GM12878 (cell line): Measurements from ENCODE around the gene CDC42BPA.

Source experiments
- CEBPB ChIP-seq, 2 experiments: fragments of 150-350 bp in 1 of 2; IDR thresholded peaks; 2 replicates each; pipeline ENCODE4 v1.6.1; 2012 to 2014; ENCODE audit warnings: low read depth in 2 of 2, low read length in 2 of 2, borderline replicate concordance in 1 of 2, inconsistent platforms in 1 of 2
- EP300 ChIP-seq, 2 experiments: fragments of 150-350 bp in 1 of 2; IDR thresholded peaks; 2 replicates each; pipeline ENCODE4 v1.6.1; 2011 to 2012; ENCODE audit warnings: low read depth in 2 of 2, low read length in 2 of 2, borderline replicate concordance in 1 of 2, improper control_type of control experiment in 1 of 2, inconsistent platforms in 1 of 2; ENCODE audit not compliant: control insufficient read depth in 1 of 2
- EZH2 ChIP-seq: IDR thresholded peaks from 2 replicates; pipeline ENCODE4 v1.6.1; 2012; ENCODE audit warnings: low read depth, mild to moderate bottlenecking, control low read depth, inconsistent platforms, low read length, borderline replicate concordance; ENCODE audit not compliant: control insufficient read depth
- NFIC ChIP-seq: IDR thresholded peaks from 2 replicates; pipeline ENCODE4 v1.6.1; 2012; ENCODE audit warnings: low read depth, mild to moderate bottlenecking, inconsistent platforms, low read length, moderate library complexity
- POLR2AphosphoS5 ChIP-seq: IDR thresholded peaks from 2 replicates; pipeline ENCODE4 v1.6.1; 2011; ENCODE audit warnings: mild to moderate bottlenecking, low read length, inconsistent platforms
- SMAD1 ChIP-seq: fragments of 450-650 bp; IDR thresholded peaks from 2 replicates; pipeline ENCODE4 v1.6.1; 2018; ENCODE audit warnings: mild to moderate bottlenecking, low read depth; ENCODE audit not compliant: partially characterized antibody
- TAF1 ChIP-seq: IDR thresholded peaks from 2 replicates; pipeline ENCODE4 v1.6.1; 2011; ENCODE audit warnings: mild to moderate bottlenecking, low read depth, low read length, borderline replicate concordance
- ZNF274 ChIP-seq: IDR thresholded peaks from one replicate; pipeline ENCODE4 v1.8.0; 2011; ENCODE audit not compliant: insufficient read length, insufficient read depth
- TF ChIP-seq, protein P1 (sequence below): IDR thresholded peaks from 2 replicates; pipeline ENCODE4 v1.6.1; 2012; ENCODE audit warnings: low read depth, low read length, improper control_type of control experiment
- TF ChIP-seq, protein P2 (sequence below), 3 experiments: IDR thresholded peaks in 2 of 3; conservative IDR thresholded peaks in 1 of 3; 2 replicates each; pipeline ENCODE4 v1.5.1; 2011; ENCODE audit warnings: low read depth in 3 of 3, low read length in 3 of 3, mild to moderate bottlenecking in 3 of 3, control low read depth in 2 of 3, moderate library complexity in 2 of 3, inconsistent platforms in 1 of 3, mixed read lengths in 1 of 3; ENCODE audit not compliant: control insufficient read depth in 2 of 3, insufficient read depth in 1 of 3; ENCODE audit errors: extremely low read depth in 1 of 3
- TF ChIP-seq, protein P3 (sequence below): fragments of 450-650 bp; IDR thresholded peaks from 2 replicates; pipeline ENCODE4 v1.6.1; 2016; ENCODE audit warnings: mild to moderate bottlenecking, moderate library complexity, borderline replicate concordance
- TF ChIP-seq, protein P4 (sequence below): fragments of 450-650 bp; IDR thresholded peaks from 2 replicates; pipeline ENCODE4 v1.6.1; 2018; ENCODE audit warnings: borderline replicate concordance, mild to moderate bottlenecking; ENCODE audit not compliant: partially characterized antibody
- TF ChIP-seq, protein P5 (sequence below): IDR thresholded peaks from 2 replicates; pipeline ENCODE4 v1.6.1; 2011; ENCODE audit warnings: borderline replicate concordance, low read depth, mild to moderate bottlenecking, moderate library complexity, low read length; ENCODE audit not compliant: insufficient read depth, poor library complexity, severe bottlenecking

DNA sequence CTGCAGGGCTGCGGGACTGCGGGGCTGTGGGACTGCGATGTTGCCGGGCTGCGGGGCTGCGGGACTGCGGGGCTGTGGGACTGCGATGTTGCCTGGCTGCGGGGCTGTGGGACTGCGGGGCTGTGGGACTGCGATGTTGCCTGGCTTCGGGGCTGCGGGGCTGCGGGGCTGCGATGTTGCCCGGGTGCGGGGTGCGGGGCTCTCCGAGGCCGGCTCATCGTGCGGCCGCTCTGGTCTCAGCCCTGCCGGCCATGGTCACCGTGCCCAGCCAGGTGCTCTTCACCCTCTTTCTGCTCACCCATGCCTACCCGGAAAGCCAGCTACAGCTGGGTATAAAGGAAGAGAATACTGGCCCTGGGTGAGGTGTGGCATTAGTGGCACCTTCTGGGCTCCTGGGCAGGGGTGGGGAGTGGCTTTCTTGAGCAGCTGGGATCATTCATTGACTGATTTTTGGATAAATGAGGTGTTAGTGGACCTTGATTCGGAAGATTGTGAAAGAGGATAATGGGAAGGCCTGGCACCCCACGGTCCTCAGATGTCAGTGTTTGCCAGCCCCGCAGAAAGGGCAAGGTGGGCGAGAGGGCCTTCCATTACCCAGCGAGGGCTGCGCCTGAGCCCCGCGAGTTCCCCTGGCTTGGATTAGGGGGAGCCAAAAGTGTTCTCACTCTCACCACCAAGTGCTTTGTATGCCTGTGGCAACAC lies 341.9 kb downstream of the CDC42BPA start:
- TF ChIP-seq EZH2 (no peak), NFIC (no peak), EP300 (IDR thresholded peaks at IDR 0.05; ENCODE audit: borderline replicate concordance in 1 of 2, control insufficient read depth in 1 of 2, low read depth in 2 of 2, low read length in 2 of 2) (no peak), ZNF274 (no peak), TAF1 (no peak), POLR2AphosphoS5 (no peak), CEBPB (IDR thresholded peaks at IDR 0.05; ENCODE audit: borderline replicate concordance in 1 of 2, low read depth in 2 of 2, low read length in 2 of 2) (no peak), SMAD1 (no peak)
- TF ChIP-seq, protein P1, sequence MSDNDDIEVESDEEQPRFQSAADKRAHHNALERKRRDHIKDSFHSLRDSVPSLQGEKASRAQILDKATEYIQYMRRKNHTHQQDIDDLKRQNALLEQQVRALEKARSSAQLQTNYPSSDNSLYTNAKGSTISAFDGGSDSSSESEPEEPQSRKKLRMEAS, result no peak
- TF ChIP-seq, protein P2, sequence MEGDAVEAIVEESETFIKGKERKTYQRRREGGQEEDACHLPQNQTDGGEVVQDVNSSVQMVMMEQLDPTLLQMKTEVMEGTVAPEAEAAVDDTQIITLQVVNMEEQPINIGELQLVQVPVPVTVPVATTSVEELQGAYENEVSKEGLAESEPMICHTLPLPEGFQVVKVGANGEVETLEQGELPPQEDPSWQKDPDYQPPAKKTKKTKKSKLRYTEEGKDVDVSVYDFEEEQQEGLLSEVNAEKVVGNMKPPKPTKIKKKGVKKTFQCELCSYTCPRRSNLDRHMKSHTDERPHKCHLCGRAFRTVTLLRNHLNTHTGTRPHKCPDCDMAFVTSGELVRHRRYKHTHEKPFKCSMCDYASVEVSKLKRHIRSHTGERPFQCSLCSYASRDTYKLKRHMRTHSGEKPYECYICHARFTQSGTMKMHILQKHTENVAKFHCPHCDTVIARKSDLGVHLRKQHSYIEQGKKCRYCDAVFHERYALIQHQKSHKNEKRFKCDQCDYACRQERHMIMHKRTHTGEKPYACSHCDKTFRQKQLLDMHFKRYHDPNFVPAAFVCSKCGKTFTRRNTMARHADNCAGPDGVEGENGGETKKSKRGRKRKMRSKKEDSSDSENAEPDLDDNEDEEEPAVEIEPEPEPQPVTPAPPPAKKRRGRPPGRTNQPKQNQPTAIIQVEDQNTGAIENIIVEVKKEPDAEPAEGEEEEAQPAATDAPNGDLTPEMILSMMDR (IDR thresholded peaks at IDR 0.05 in 2 of 3, conservative IDR thresholded peaks at IDR 0.05 in 1 of 3; ENCODE audit: control insufficient read depth in 2 of 3, extremely low read depth in 1 of 3, insufficient read depth in 1 of 3, low read depth in 3 of 3, low read length in 3 of 3), result no peak
- TF ChIP-seq, protein P3, sequence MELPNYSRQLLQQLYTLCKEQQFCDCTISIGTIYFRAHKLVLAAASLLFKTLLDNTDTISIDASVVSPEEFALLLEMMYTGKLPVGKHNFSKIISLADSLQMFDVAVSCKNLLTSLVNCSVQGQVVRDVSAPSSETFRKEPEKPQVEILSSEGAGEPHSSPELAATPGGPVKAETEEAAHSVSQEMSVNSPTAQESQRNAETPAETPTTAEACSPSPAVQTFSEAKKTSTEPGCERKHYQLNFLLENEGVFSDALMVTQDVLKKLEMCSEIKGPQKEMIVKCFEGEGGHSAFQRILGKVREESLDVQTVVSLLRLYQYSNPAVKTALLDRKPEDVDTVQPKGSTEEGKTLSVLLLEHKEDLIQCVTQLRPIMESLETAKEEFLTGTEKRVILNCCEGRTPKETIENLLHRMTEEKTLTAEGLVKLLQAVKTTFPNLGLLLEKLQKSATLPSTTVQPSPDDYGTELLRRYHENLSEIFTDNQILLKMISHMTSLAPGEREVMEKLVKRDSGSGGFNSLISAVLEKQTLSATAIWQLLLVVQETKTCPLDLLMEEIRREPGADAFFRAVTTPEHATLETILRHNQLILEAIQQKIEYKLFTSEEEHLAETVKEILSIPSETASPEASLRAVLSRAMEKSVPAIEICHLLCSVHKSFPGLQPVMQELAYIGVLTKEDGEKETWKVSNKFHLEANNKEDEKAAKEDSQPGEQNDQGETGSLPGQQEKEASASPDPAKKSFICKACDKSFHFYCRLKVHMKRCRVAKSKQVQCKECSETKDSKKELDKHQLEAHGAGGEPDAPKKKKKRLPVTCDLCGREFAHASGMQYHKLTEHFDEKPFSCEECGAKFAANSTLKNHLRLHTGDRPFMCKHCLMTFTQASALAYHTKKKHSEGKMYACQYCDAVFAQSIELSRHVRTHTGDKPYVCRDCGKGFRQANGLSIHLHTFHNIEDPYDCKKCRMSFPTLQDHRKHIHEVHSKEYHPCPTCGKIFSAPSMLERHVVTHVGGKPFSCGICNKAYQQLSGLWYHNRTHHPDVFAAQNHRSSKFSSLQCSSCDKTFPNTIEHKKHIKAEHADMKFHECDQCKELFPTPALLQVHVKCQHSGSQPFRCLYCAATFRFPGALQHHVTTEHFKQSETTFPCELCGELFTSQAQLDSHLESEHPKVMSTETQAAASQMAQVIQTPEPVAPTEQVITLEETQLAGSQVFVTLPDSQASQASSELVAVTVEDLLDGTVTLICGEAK, result no peak
- TF ChIP-seq, protein P4, sequence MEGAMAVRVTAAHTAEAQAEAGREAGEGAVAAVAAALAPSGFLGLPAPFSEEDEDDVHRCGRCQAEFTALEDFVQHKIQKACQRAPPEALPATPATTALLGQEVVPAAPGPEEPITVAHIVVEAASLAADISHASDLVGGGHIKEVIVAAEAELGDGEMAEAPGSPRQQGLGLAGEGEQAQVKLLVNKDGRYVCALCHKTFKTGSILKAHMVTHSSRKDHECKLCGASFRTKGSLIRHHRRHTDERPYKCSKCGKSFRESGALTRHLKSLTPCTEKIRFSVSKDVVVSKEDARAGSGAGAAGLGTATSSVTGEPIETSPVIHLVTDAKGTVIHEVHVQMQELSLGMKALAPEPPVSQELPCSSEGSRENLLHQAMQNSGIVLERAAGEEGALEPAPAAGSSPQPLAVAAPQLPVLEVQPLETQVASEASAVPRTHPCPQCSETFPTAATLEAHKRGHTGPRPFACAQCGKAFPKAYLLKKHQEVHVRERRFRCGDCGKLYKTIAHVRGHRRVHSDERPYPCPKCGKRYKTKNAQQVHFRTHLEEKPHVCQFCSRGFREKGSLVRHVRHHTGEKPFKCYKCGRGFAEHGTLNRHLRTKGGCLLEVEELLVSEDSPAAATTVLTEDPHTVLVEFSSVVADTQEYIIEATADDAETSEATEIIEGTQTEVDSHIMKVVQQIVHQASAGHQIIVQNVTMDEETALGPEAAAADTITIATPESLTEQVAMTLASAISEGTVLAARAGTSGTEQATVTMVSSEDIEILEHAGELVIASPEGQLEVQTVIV, result no peak
- TF ChIP-seq, protein P5, sequence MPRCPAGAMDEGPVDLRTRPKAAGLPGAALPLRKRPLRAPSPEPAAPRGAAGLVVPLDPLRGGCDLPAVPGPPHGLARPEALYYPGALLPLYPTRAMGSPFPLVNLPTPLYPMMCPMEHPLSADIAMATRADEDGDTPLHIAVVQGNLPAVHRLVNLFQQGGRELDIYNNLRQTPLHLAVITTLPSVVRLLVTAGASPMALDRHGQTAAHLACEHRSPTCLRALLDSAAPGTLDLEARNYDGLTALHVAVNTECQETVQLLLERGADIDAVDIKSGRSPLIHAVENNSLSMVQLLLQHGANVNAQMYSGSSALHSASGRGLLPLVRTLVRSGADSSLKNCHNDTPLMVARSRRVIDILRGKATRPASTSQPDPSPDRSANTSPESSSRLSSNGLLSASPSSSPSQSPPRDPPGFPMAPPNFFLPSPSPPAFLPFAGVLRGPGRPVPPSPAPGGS, result no peak
